Activated naive CD8-positive, alpha-beta T cell treated with anti-CD3 and anti-CD28 coated beads, Interleukin-2, amount 50 U/mL, for 24 hours (primary cell): Measurements from ENCODE around the gene KANK3.
"Not testable (repeated sequence)": the region's sequence is repeated elsewhere in the genome, so short reads cannot be mapped to it uniquely, and the experiment has no call there.

Source experiments
- ATAC-seq: fragments of 150-1000 bp; cut with Tn5 transposase; one replicate; pipeline ENCODE4 v1.10.0; 2021
- DNase-seq: peaks from one replicate; pipeline ENCODE4 v3.0.0; 2021
- H3K27ac Mint-ChIP-seq: one replicate; pipeline ENCODE4 v1.8.0; 2021; ENCODE audit warnings: mild to moderate bottlenecking, mixed read lengths
- H3K27me3 Mint-ChIP-seq: one replicate; pipeline ENCODE4 v1.8.0; 2021; ENCODE audit warnings: mixed read lengths
- H3K36me3 Mint-ChIP-seq: one replicate; pipeline ENCODE4 v1.8.0; 2021; ENCODE audit warnings: low read depth, mixed read lengths
- H3K4me1 Mint-ChIP-seq: one replicate; pipeline ENCODE4 v1.8.0; 2021; ENCODE audit warnings: mixed read lengths
- H3K4me3 Mint-ChIP-seq: one replicate; pipeline ENCODE4 v1.8.0; 2021; ENCODE audit warnings: mild to moderate bottlenecking, moderate library complexity, mixed read lengths
- H3K9me3 Mint-ChIP-seq: one replicate; pipeline ENCODE4 v1.8.0; 2021; ENCODE audit warnings: mixed read lengths

KANK3 gene

GRCh38 chr19:8304841-8305621, 38.0 kb downstream of the KANK3 start:
- H3K27ac Mint-ChIP-seq, result no peak overlapping the region
- peaks cover 30% of the 10 kb centered on the region for H3K4me1 Mint-ChIP-seq
- DNase-seq (peak; percentile 54), ATAC-seq (no peak)
- H3K9me3 Mint-ChIP-seq, result no peaks in the 10 kb centered on the region
- no peaks in the 10 kb centered on the region for H3K27me3 Mint-ChIP-seq
- H3K36me3 Mint-ChIP-seq, result peaks cover 26% of the 10 kb centered on the region
- no peak overlapping the region for H3K4me3 Mint-ChIP-seq

- no peaks in the 10 kb centered on the region for H3K9me3 Mint-ChIP-seq
- H3K4me3 Mint-ChIP-seq, result no peak overlapping the region
- peaks cover 18% of the 10 kb centered on the region for H3K4me1 Mint-ChIP-seq
- peaks cover 17% of the 10 kb centered on the region for H3K36me3 Mint-ChIP-seq
- no peak overlapping the region for H3K27ac Mint-ChIP-seq
- no peaks in the 10 kb centered on the region for H3K27me3 Mint-ChIP-seq
- no peak for ATAC-seq
- peak; percentile 1 for DNase-seq
Observed at GRCh38 chr19:8302734-8303133, 40.3 kb downstream of the KANK3 start.

- H3K4me1 Mint-ChIP-seq, result peaks cover 15% of the 10 kb centered on the region
- H3K4me3 Mint-ChIP-seq, result no peak overlapping the region
- H3K9me3 Mint-ChIP-seq, result no peaks in the 10 kb centered on the region
- no peak overlapping the region for H3K27ac Mint-ChIP-seq
- H3K27me3 Mint-ChIP-seq, result no peaks in the 10 kb centered on the region
- ATAC-seq, result no peak
- peak; percentile 1 for DNase-seq
- peaks cover 13% of the 10 kb centered on the region for H3K36me3 Mint-ChIP-seq
Observed at GRCh38 chr19:8302357-8302691, 40.7 kb downstream of the KANK3 start.

GRCh38 chr19:8291337-8291736, 51.7 kb downstream of the KANK3 start:
- H3K4me1 Mint-ChIP-seq, H3K27me3 Mint-ChIP-seq, DNase-seq, H3K36me3 Mint-ChIP-seq, ATAC-seq, H3K9me3 Mint-ChIP-seq, H3K27ac Mint-ChIP-seq, H3K4me3 Mint-ChIP-seq: not testable (repeated sequence)

- not testable (repeated sequence) for H3K36me3 Mint-ChIP-seq, H3K27ac Mint-ChIP-seq, H3K27me3 Mint-ChIP-seq, H3K9me3 Mint-ChIP-seq, H3K4me1 Mint-ChIP-seq, DNase-seq, H3K4me3 Mint-ChIP-seq
- ATAC-seq, result peak; percentile 53
Observed at GRCh38 chr19:8276508-8276907, 66.6 kb downstream of the KANK3 start.
